Parathyroid adenoma (tissue), 2 donors: ENCODE data around the gene C11orf54.
"Not testable (repeated sequence)": the region's sequence is repeated elsewhere in the genome, so short reads cannot be mapped to it uniquely, and the experiment has no call there.

ENCODE experiments used
- H2AFZ ChIP-seq: fragments of 300-600 bp; sonication (generic); one replicate; pipeline ENCODE4 v1.7.0; 2017; ENCODE audit warnings: antibody characterized with exemption, mild to moderate bottlenecking
- H3K27ac ChIP-seq: fragments of 300-600 bp; sonication (generic); one replicate; pipeline ENCODE4 v1.7.0; 2017
- H3K27me3 ChIP-seq: fragments of 300-600 bp; sonication (generic); one replicate; pipeline ENCODE4 v1.7.0; 2017; ENCODE audit warnings: low read length; ENCODE audit not compliant: control insufficient read depth, insufficient read depth
- H3K36me3 ChIP-seq: fragments of 300-600 bp; sonication (generic); one replicate; pipeline ENCODE4 v1.7.0; 2017; ENCODE audit warnings: low read length; ENCODE audit not compliant: control insufficient read depth, insufficient read depth
- H3K4me1 ChIP-seq: fragments of 300-600 bp; sonication (generic); one replicate; pipeline ENCODE4 v1.7.0; 2017; ENCODE audit warnings: control low read depth
- H3K4me2 ChIP-seq: fragments of 300-600 bp; sonication (generic); one replicate; pipeline ENCODE4 v1.7.0; 2017; ENCODE audit warnings: low read length
- H3K4me3 ChIP-seq: fragments of 300-600 bp; sonication (generic); one replicate; pipeline ENCODE4 v1.7.0; 2017; ENCODE audit warnings: low read depth, low read length
- H3K79me2 ChIP-seq: fragments of 300-600 bp; sonication (generic); one replicate; pipeline ENCODE4 v1.7.0; 2017; ENCODE audit warnings: control low read depth
- H3K9ac ChIP-seq: fragments of 300-600 bp; sonication (generic); one replicate; pipeline ENCODE4 v1.7.0; 2017; ENCODE audit warnings: mild to moderate bottlenecking
- H3K9me3 ChIP-seq: fragments of 300-600 bp; sonication (generic); one replicate; pipeline ENCODE4 v1.7.0; 2017; ENCODE audit warnings: low read length; ENCODE audit not compliant: control insufficient read depth
- TF ChIP-seq, protein P1 (sequence below): fragments of 300-600 bp; sonication (generic); IDR thresholded peaks from one replicate; pipeline ENCODE4 v1.7.0; 2017; ENCODE audit warnings: antibody characterized with exemption, mild to moderate bottlenecking
- donor health status: primary hyperparathyroidism.

C11orf54 gene

DNA sequence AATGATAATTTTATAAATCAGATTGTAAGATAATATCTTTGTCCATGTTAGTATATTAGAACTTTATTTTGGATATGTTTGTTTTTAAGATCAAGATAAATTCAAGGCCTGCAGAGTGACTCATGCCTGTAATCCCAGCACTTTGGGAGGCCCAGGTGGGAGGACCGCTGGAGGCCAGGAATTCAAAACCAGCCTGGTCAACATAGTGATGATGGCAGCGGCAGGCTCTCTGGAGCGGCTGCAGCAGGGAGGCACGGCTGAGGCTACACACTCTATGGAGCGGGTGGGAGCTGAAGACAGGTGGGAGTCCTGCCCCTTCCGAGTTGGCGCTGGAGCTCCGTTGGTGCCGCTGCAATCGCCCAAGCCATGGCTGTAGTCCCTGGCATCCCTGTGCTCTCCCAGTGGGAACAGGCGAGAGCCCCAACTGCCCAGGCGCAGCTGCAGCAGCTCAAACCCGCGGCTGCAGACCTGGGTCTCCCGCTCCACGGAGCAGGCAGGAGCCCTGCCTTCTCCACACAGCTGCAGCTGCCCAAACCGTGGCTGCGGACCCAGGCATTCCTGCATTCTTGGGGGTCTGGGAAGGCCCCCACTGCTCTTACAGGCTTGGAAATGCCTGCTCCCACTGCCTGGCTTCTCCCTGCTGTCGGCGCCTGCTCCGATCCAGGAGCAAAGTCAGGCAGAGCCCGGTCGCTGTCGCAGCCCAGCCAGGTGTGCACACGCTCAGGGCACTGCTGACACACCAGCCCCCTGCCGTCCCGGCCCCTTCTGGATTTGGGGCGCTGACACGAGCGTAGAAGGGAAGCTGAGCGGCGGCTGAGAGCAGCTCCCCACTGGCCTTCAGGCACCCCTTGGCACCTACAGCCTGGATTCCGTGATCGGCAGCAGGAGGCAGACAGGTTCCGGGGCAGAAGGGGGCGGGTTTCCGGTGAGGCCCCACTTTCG, 16.7 kb downstream of the C11orf54 start:
- Histone ChIP-seq H3K9me3 (no peaks in the 10 kb centered on the region), H3K27me3 (no peaks in the 10 kb centered on the region), H3K4me3 (no peak overlapping the region), H3K9ac (no peak overlapping the region), H2AFZ (no peak overlapping the region), H3K4me2 (no peak overlapping the region), H3K27ac (no peak overlapping the region), H3K79me2 (no peaks in the 10 kb centered on the region), H3K4me1 (no peaks in the 10 kb centered on the region), H3K36me3 (no peaks in the 10 kb centered on the region)
- TF ChIP-seq, protein P1, sequence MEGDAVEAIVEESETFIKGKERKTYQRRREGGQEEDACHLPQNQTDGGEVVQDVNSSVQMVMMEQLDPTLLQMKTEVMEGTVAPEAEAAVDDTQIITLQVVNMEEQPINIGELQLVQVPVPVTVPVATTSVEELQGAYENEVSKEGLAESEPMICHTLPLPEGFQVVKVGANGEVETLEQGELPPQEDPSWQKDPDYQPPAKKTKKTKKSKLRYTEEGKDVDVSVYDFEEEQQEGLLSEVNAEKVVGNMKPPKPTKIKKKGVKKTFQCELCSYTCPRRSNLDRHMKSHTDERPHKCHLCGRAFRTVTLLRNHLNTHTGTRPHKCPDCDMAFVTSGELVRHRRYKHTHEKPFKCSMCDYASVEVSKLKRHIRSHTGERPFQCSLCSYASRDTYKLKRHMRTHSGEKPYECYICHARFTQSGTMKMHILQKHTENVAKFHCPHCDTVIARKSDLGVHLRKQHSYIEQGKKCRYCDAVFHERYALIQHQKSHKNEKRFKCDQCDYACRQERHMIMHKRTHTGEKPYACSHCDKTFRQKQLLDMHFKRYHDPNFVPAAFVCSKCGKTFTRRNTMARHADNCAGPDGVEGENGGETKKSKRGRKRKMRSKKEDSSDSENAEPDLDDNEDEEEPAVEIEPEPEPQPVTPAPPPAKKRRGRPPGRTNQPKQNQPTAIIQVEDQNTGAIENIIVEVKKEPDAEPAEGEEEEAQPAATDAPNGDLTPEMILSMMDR: no peak

DNA sequence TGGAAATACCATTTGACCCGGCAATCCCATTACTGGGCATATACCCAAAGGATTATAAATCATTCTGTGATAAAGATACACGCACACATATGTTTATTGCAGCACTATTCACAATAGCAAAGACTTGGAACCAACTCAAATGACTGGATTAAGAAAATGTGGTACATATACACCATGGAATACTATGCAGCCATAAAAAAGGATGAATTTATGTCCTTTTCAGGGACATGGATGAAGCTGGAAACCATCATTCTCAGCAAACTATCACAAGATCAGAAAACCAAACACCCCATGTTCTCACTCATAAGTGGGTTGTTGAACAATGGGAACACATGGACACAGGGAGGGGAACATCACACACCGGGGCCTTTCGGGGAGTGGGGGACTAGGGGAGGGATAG, 17.7 kb downstream of the C11orf54 start:
- H3K4me1 ChIP-seq, H3K36me3 ChIP-seq, H3K27ac ChIP-seq, H3K4me3 ChIP-seq, H3K9me3 ChIP-seq, H3K9ac ChIP-seq, H3K79me2 ChIP-seq, H2AFZ ChIP-seq, H3K27me3 ChIP-seq, H3K4me2 ChIP-seq: not testable (repeated sequence)

DNA sequence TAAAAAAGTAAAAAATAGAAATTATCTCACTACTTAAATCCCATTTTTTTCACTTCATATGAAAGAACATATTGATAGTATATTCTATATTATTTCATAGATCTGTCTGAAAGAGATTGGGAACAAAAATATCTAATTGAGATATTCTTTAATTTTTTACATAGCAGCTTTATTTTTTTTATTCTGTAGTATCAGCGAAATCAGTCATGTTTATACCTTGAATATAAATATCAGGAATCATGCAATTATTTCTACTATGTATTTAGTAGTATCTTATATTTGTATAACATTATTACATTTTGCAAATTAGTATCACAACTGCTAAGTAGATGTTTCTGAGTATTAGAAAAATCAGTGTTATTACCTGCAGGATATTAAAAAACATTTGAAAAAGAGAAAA, 20.4 kb downstream of the C11orf54 start:
- H3K9ac ChIP-seq: no peak overlapping the region
- H3K79me2 ChIP-seq: no peaks in the 10 kb centered on the region
- H3K4me1 ChIP-seq: no peaks in the 10 kb centered on the region
- no peak overlapping the region for H3K4me3 ChIP-seq
- no peaks in the 10 kb centered on the region for H3K27me3 ChIP-seq
- H3K36me3 ChIP-seq: no peaks in the 10 kb centered on the region
- H3K27ac ChIP-seq: no peak overlapping the region
- H3K4me2 ChIP-seq: no peak overlapping the region
- TF ChIP-seq, protein P1: no peak
- H3K9me3 ChIP-seq: no peaks in the 10 kb centered on the region
- no peak overlapping the region for H2AFZ ChIP-seq

DNA sequence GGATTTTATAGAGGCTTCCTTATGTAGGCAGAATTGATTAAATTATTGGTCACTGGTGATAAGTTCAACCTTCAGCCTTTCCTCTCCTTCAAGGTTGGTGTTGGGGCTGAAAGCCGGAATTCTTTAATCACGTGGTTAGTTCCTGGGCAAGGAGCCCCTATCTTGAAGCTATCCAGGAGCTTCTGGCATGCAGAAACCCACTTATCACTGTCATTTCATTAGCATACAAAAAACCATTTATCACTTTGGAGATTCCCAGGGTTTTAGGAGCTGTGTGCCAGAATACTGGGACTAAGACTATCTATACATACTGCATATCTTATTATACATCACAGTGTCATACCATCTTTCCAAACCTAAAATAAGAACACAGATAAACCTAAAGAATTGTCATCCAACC, 24.1 kb downstream of the C11orf54 start:
- Histone ChIP-seq H3K27ac (no peak overlapping the region), H3K9me3 (no peaks in the 10 kb centered on the region), H3K79me2 (no peaks in the 10 kb centered on the region), H3K4me2 (no peak overlapping the region), H3K4me1 (no peaks in the 10 kb centered on the region), H2AFZ (no peak overlapping the region), H3K4me3 (no peak overlapping the region), H3K9ac (no peak overlapping the region), H3K36me3 (no peaks in the 10 kb centered on the region), H3K27me3 (no peaks in the 10 kb centered on the region)
- TF ChIP-seq, protein P1: no peak

DNA sequence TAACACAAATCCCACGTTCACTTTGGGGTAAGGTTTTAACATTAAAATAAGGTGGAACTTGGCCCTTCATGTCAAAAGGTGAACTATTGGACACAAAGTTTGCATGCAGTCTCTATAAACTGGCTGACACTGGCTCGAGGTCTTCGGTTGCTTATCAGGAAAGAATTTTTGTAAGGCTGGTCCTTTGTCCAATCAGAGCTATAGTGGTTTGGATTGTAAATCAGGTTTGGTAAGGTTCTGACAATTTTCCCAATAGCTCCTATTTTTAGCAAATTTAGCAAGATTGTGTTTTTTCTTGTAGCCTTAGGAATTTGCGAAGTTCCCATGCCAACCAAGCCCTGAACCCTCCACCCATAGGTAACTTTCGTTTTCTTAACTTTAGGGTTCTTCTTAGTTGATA, 25.0 kb downstream of the C11orf54 start:
- Histone ChIP-seq H3K27ac (no peak overlapping the region), H3K4me1 (no peaks in the 10 kb centered on the region), H3K4me2 (no peak overlapping the region), H3K79me2 (no peaks in the 10 kb centered on the region), H3K9me3 (no peaks in the 10 kb centered on the region), H3K36me3 (no peaks in the 10 kb centered on the region), H2AFZ (no peak overlapping the region), H3K27me3 (no peaks in the 10 kb centered on the region), H3K9ac (no peak overlapping the region), H3K4me3 (no peak overlapping the region)
- TF ChIP-seq, protein P1: no peak
